Measurements from ENCODE around the gene REXO1. TPM values are rescaled to one million over a fixed set of nuclear protein-coding genes. Genes with fewer than 3 reads are reported as not detected.

Gene REXO1
- polyA plus RNA-seq, 1 experiment = 5.4 TPM

GRCh38 chr19:1783354-1783753 is 64.9 kb downstream of the REXO1 start:
- Histone ChIP-seq H3K9me3 (ENCODE audit: control insufficient read depth, insufficient read depth, low read length) (peaks cover 29% of the 10 kb centered on the region), H3K27me3 (ENCODE audit: control insufficient read depth, insufficient read depth, low read length) (peaks cover 42% of the 10 kb centered on the region), H3K27ac (ENCODE audit: low read depth, low read length) (no peak overlapping the region), H3K4me3 (ENCODE audit: low read depth, low read length) (no peak overlapping the region)
- ChIA-PET POLR2A (interaction anchor here (0.6 kb wide), 1 partner anchor 10 kb away, joined by 7 read pairs; no protein-coding TSS in a partner anchor), CTCF (interaction anchor here (0.9 to 2.7 kb wide), 3 partner anchors 12 to 111 kb away, joined by 3 to 12 read pairs (median 10); no protein-coding TSS in a partner anchor)
- TF ChIP-seq CTCF (IDR thresholded peaks at IDR 0.05; ENCODE audit: low read depth, low read length) = no peak
- DNase-seq (ENCODE audit: low read depth, low spot score) = no peak

GRCh38 chr19:1782521-1782920 is 65.8 kb downstream of the REXO1 start:
- Histone ChIP-seq H3K27me3 (ENCODE audit: control insufficient read depth, insufficient read depth, low read length) (peaks cover 43% of the 10 kb centered on the region), H3K4me3 (ENCODE audit: low read depth, low read length) (no peak overlapping the region), H3K9me3 (ENCODE audit: control insufficient read depth, insufficient read depth, low read length) (peaks cover 31% of the 10 kb centered on the region), H3K27ac (ENCODE audit: low read depth, low read length) (no peak overlapping the region)
- ChIA-PET POLR2A (no interaction called here), CTCF (interaction anchor here (0.9 to 2.7 kb wide), 4 partner anchors 13 to 110 kb away, joined by 3 to 14 read pairs (median 11); no protein-coding TSS in a partner anchor)
- no peak for DNase-seq (ENCODE audit: low read depth, low spot score)
- no peak for TF ChIP-seq CTCF (IDR thresholded peaks at IDR 0.05; ENCODE audit: low read depth, low read length)

- CTCF ChIA-PET = interaction anchor here (0.6 to 2.7 kb wide), 9 partner anchors 9 to 108 kb away, joined by 3 to 14 read pairs (median 7); no protein-coding TSS in a partner anchor
- Histone ChIP-seq H3K27ac (ENCODE audit: low read depth, low read length) (no peak overlapping the region), H3K27me3 (ENCODE audit: control insufficient read depth, insufficient read depth, low read length) (peaks cover 56% of the 10 kb centered on the region), H3K4me3 (ENCODE audit: low read depth, low read length) (no peak overlapping the region), H3K9me3 (ENCODE audit: control insufficient read depth, insufficient read depth, low read length) (peaks cover 33% of the 10 kb centered on the region)
- TF ChIP-seq CTCF (IDR thresholded peaks at IDR 0.05; ENCODE audit: low read depth, low read length) = peak; percentile 45
- DNase-seq (ENCODE audit: low read depth, low spot score) = no peak
- POLR2A ChIA-PET = no interaction called here
These were observed 67.9 kb downstream of the REXO1 start for GRCh38 chr19:1780272-1780958.

- ChIA-PET POLR2A (no interaction called here), CTCF (no interaction called here)
- H3K9me3 ChIP-seq (ENCODE audit: control insufficient read depth, insufficient read depth, low read length) = peaks cover 41% of the 10 kb centered on the region
- no peak for DNase-seq (ENCODE audit: low read depth, low spot score)
- no peak for TF ChIP-seq CTCF (IDR thresholded peaks at IDR 0.05; ENCODE audit: low read depth, low read length)
- no peak overlapping the region for H3K27ac ChIP-seq (ENCODE audit: low read depth, low read length)
- peaks cover 58% of the 10 kb centered on the region for H3K27me3 ChIP-seq (ENCODE audit: control insufficient read depth, insufficient read depth, low read length)
- H3K4me3 ChIP-seq (ENCODE audit: low read depth, low read length) = no peak overlapping the region
These were observed 68.7 kb downstream of the REXO1 start for GRCh38 chr19:1779574-1779973.

GRCh38 chr19:1777149-1777548 is 71.1 kb downstream of the REXO1 start:
- CTCF ChIA-PET = no interaction called here
- Histone ChIP-seq H3K27ac (ENCODE audit: low read depth, low read length) (no peak overlapping the region), H3K27me3 (ENCODE audit: control insufficient read depth, insufficient read depth, low read length) (peaks cover 68% of the 10 kb centered on the region), H3K4me3 (ENCODE audit: low read depth, low read length) (no peak overlapping the region), H3K9me3 (ENCODE audit: control insufficient read depth, insufficient read depth, low read length) (peaks cover 28% of the 10 kb centered on the region)
- POLR2A ChIA-PET = no interaction called here
- DNase-seq (ENCODE audit: low read depth, low spot score) = no peak
- no peak for TF ChIP-seq CTCF (IDR thresholded peaks at IDR 0.05; ENCODE audit: low read depth, low read length)
